Nephron progenitor cell (in vitro differentiated cells): ENCODE results near the gene CDKN1A.

Experiments used
- DNase-seq: peaks from one replicate; pipeline ENCODE4 v3.0.0; 2021
- H3K27ac Mint-ChIP-seq: 2 replicates; pipeline ENCODE4 v1.8.0; 2021; ENCODE audit warnings: mild to moderate bottlenecking, moderate library complexity, mixed read lengths
- H3K27me3 Mint-ChIP-seq: 2 replicates; pipeline ENCODE4 v1.8.0; 2021; ENCODE audit warnings: mild to moderate bottlenecking, low read depth, mixed read lengths; ENCODE audit not compliant: poor library complexity
- H3K36me3 Mint-ChIP-seq: 2 replicates; pipeline ENCODE4 v1.8.0; 2021; ENCODE audit warnings: low read depth, mixed read lengths
- H3K4me1 Mint-ChIP-seq: 2 replicates; pipeline ENCODE4 v1.8.0; 2021; ENCODE audit warnings: mixed read lengths
- H3K4me3 Mint-ChIP-seq: 2 replicates; pipeline ENCODE4 v1.8.0; 2021; ENCODE audit warnings: mild to moderate bottlenecking, moderate library complexity, mixed read lengths
- H3K9me3 Mint-ChIP-seq: 2 replicates; pipeline ENCODE4 v1.8.0; 2021; ENCODE audit warnings: mild to moderate bottlenecking, moderate library complexity, mixed read lengths
- CTCF ChIP-seq: fragments of 200-600 bp; sonication (generic); IDR thresholded peaks from 2 replicates; pipeline ENCODE4 v1.5.0; 2021; ENCODE audit warnings: antibody characterized with exemption

The CDKN1A gene

DNA sequence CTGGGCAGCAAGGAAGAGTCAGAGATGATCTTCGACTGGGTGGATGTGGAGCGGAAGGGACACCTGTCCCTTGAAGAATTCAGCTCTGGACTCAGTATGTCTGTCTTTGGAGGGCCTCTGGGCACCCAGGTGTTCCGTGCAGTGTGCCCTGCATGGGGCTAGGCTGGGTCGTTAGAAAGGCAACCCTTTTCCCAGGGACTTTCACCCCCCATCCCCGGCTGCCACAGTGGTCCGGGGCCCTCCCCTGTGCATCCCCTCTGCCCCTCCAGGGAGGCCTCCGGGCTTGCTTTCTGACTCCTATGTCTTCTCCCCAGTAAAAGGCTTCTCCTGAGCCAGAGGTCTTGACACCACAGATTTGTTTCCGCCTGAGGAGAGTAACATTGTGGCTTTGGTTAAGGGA is 35.3 kb downstream of the CDKN1A start:
- no peak for DNase-seq
- no peaks in the 10 kb centered on the region for H3K9me3 Mint-ChIP-seq
- H3K27me3 Mint-ChIP-seq, result peaks cover 9% of the 10 kb centered on the region
- H3K4me1 Mint-ChIP-seq, result no peaks in the 10 kb centered on the region
- H3K4me3 Mint-ChIP-seq, result no peak overlapping the region
- TF ChIP-seq CTCF, result no peak
- H3K27ac Mint-ChIP-seq, result peak overlapping the region; percentile 42
- no peaks in the 10 kb centered on the region for H3K36me3 Mint-ChIP-seq

GRCh38 chr6:36714511-36714910 is 36.0 kb downstream of the CDKN1A start:
- Mint-ChIP-seq H3K27me3 (peaks cover 9% of the 10 kb centered on the region), H3K9me3 (no peaks in the 10 kb centered on the region), H3K4me3 (no peak overlapping the region), H3K4me1 (peaks cover 4% of the 10 kb centered on the region), H3K36me3 (no peaks in the 10 kb centered on the region), H3K27ac (no peak overlapping the region)
- no peak for TF ChIP-seq CTCF
- no peak for DNase-seq

- H3K4me1 Mint-ChIP-seq, result peaks cover 6% of the 10 kb centered on the region
- H3K9me3 Mint-ChIP-seq, result no peaks in the 10 kb centered on the region
- H3K27me3 Mint-ChIP-seq, result peaks cover 6% of the 10 kb centered on the region
- H3K4me3 Mint-ChIP-seq, result no peak overlapping the region
- DNase-seq, result no peak
- H3K36me3 Mint-ChIP-seq, result no peaks in the 10 kb centered on the region
- no peak for TF ChIP-seq CTCF
- H3K27ac Mint-ChIP-seq, result no peak overlapping the region
Measured at GRCh38 chr6:36715469-36715868, 37.0 kb downstream of the CDKN1A start.

GRCh38 chr6:36716476-36717093 is 38.1 kb downstream of the CDKN1A start:
- Mint-ChIP-seq H3K27ac (no peak overlapping the region), H3K27me3 (peaks cover 5% of the 10 kb centered on the region), H3K4me1 (peaks cover 6% of the 10 kb centered on the region), H3K4me3 (no peak overlapping the region), H3K9me3 (no peaks in the 10 kb centered on the region), H3K36me3 (no peaks in the 10 kb centered on the region)
- TF ChIP-seq CTCF, result no peak
- no peak for DNase-seq

DNA sequence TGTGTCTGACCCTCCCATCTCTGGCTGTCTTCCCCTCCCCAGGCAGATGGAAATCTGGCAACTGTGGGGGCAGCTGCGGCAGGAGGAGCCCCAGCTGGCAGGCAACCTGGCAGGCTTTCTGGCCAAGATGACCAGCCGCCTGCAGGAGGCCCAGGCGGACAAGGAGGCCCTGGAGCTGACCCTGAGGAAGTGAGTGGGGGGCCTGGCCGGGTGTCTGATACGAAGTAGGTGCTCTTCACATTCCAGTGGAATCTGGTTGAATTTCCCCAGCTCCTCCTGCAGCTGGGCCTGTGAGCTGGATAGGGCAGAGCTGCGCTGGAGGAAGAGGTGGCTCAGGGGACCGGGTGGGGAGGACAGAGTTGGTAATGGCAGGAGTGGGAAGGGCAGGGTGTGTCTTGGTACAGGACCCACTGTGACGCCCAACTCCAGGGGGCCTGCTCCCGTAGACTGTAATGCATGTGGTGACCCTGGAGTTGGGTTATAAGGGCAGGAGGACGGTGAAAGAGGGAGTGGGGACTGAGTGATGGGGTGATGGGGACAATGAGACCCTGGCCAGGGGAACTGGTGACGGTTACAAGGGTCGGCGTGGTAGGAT is 38.8 kb downstream of the CDKN1A start:
- Mint-ChIP-seq H3K36me3 (no peaks in the 10 kb centered on the region), H3K27me3 (peaks cover 5% of the 10 kb centered on the region), H3K4me1 (peaks cover 6% of the 10 kb centered on the region), H3K27ac (no peak overlapping the region), H3K9me3 (no peaks in the 10 kb centered on the region), H3K4me3 (no peak overlapping the region)
- no peak for DNase-seq
- no peak for TF ChIP-seq CTCF
